Psoas muscle (tissue), 8 donors: Measurements from ENCODE around the gene EARS2. TPM values are rescaled to one million over a fixed set of nuclear protein-coding genes. Genes with fewer than 3 reads are reported as not detected.

ENCODE experiments used
- ATAC-seq, 4 donors: fragments of 200-7000 bp; cut with Tn5 transposase; one replicate each; pipeline ENCODE4 v1.9.1; 2020; ENCODE audit warnings: moderate library complexity in 3 of 4, mild to moderate bottlenecking in 2 of 4
- DNase-seq, 2 donors: peaks; one replicate each; pipeline ENCODE4 v3.0.0-alpha.2; 2020
- H3K27ac ChIP-seq: fragments of 200-600 bp; one replicate; pipeline ENCODE4 v1.8.0; 2022
- H3K27me3 ChIP-seq, 3 donors: fragments of 200-600 bp in 1 of 3; one replicate each; pipeline versions ENCODE4 v1.6.1 to v1.8.0; 2013 to 2022; ENCODE audit warnings: low read length in 2 of 3, mild to moderate bottlenecking in 2 of 3, moderate library complexity in 1 of 3; ENCODE audit not compliant: insufficient read depth in 3 of 3
- H3K36me3 ChIP-seq, 2 donors: fragments of 200-600 bp in 1 of 2; one replicate each; pipeline versions ENCODE4 v1.6.1 to v1.8.0; 2013 to 2022; ENCODE audit warnings: low read depth in 1 of 2, mild to moderate bottlenecking in 1 of 2, moderate library complexity in 1 of 2; ENCODE audit not compliant: insufficient read depth in 1 of 2
- H3K4me1 ChIP-seq: fragments of 200-600 bp; one replicate; pipeline ENCODE4 v1.8.0; 2022
- H3K4me3 ChIP-seq: fragments of 200-600 bp; one replicate; pipeline ENCODE4 v1.8.0; 2022; ENCODE audit warnings: mild to moderate bottlenecking
- H3K9me3 ChIP-seq: fragments of 200-600 bp; one replicate; pipeline ENCODE4 v1.8.0; 2022
- whole genome bisulfite sequencing, 3 donors: extraction: QIAGEN DNeasy Blood & Tissue Kit; methylation state at CpG; one replicate each; pipeline versions ENCODE4 v1.1.6 to v1.1.7; 2013; 5-methylcytosine and 5-hydroxymethylcytosine counted together
- intact Hi-C, 2 donors: fragments of 100-400 bp; cut with DNase I; formaldehyde crosslinking; loops; one replicate each; pipeline versions ENCODE4 v1.11.0 to v1.14.2; 2022
- polyA plus RNA-seq, 3 donors: library from polyadenylated mRNA; stranded (reverse); fragments of 200-250 nt; gene quantifications; one replicate each; pipeline ENCODE4 v1.2.3, GENCODE V29; 2013
- total RNA-seq, 4 donors: library from RNA; stranded (reverse); fragmentation: NEBNext Ultra II Directional in 2 of 4; extraction: Animal tissue kit (Norgen Biotek cat#: 25700) in 2 of 4; gene quantifications; one replicate each; pipeline versions ENCODE4 v1.2.1 to v1.2.4, GENCODE V29; 2021 to 2023
- TF ChIP-seq, protein P1 (sequence below): fragments of 200-600 bp; IDR thresholded peaks from one replicate; pipeline ENCODE4 v1.8.0; 2022; ENCODE audit warnings: antibody characterized with exemption
- donor health status: healthy with polysubstance abuse.
- donor health status: DM: no; HTN: no; CAD: no; lungs with moderate emphysema.
- donor health status: Bipolar disorder and iron deficiency.
- donor health status: healthy.
- donor health status: DM: yes; HTN: yes; CAD: no.
- donor health status: DM: no; HTN: no; CAD: no.
- donor health status: DM: no; HTN: no; CAD: no.
- donor health status: DM: yes; HTN: yes; CAD: no.

EARS2 gene
- total and polyA plus RNA-seq, 7 donors = 12.1 to 28.3 (median 19.8) TPM

DNA sequence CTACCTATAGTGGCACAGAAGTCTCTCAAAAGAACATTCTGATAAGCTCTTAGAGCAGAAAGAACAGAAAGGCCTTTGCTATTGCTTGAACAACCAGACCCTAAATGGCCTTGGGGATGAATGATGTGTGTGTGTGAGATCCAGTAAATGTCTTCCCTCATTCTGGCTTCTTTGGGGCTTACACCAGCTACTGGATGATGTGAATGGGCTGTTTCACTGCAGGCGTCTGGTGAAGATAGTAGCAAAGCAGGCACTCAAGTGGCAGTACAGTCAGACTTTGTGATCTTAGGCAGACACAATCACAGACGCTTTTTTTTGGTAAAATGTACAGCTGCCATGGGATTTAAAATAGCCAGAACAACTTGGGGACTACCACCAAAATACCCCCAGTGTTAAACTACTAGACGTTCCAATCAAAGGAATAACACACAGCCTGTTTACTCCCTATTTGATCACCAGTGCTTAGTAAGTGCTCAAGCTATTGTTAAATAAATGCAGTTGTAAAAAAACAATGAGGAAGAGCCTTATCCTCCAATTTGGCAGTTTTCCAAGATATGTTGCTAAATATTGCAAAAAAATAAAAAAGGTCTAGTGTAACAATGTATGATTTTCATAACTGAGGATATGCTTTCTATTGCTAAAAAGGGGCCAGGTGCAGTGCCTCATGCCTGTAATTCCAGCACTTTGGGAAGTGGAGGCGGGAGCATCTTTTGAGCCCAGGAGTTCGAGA is 21.1 kb upstream of the EARS2 start:
- H3K36me3 ChIP-seq = peaks cover 8 to 89% of the 10 kb centered on the region in 2 donors
- no peaks in the 10 kb centered on the region for H3K9me3 ChIP-seq
- 65 to 66% (median 66%) methylated on average over 5 of the region's 5 CpGs for WGBS, 3 donors
- H3K27ac ChIP-seq = no peak overlapping the region
- no peak overlapping the region for H3K4me3 ChIP-seq
- DNase-seq (no peak), ATAC-seq (no peak)
- TF ChIP-seq, protein P1, sequence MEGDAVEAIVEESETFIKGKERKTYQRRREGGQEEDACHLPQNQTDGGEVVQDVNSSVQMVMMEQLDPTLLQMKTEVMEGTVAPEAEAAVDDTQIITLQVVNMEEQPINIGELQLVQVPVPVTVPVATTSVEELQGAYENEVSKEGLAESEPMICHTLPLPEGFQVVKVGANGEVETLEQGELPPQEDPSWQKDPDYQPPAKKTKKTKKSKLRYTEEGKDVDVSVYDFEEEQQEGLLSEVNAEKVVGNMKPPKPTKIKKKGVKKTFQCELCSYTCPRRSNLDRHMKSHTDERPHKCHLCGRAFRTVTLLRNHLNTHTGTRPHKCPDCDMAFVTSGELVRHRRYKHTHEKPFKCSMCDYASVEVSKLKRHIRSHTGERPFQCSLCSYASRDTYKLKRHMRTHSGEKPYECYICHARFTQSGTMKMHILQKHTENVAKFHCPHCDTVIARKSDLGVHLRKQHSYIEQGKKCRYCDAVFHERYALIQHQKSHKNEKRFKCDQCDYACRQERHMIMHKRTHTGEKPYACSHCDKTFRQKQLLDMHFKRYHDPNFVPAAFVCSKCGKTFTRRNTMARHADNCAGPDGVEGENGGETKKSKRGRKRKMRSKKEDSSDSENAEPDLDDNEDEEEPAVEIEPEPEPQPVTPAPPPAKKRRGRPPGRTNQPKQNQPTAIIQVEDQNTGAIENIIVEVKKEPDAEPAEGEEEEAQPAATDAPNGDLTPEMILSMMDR = no peak
- intact Hi-C loops = no loop called here
- peaks cover 8% of the 10 kb centered on the region for H3K4me1 ChIP-seq
- H3K27me3 ChIP-seq = no peaks in the 10 kb centered on the region

DNA sequence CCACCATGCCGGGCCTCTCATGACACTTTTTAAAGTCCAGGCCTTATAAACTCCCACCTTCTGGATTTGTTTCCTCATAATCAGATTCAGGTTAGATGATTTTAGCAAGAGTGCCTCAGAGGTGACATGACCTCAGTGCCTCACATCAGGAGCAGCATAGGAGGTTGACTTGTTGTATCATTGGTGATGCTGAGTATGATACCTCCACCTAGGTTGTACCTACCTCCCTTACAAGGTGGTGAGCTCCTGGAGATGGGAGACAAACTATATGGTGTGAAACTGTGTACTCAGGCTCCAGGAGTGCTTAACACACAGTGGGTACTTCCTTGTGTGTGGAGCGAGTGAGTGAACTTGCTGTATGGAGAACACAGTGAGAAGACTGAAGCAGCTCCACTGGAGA is 20.3 kb upstream of the EARS2 start:
- DNase-seq (no peak), ATAC-seq (no peak)
- Histone ChIP-seq H3K27me3 (no peaks in the 10 kb centered on the region), H3K4me3 (no peak overlapping the region), H3K27ac (no peak overlapping the region), H3K4me1 (peaks cover 15% of the 10 kb centered on the region), H3K36me3 (peaks cover 8 to 97% of the 10 kb centered on the region in 2 donors), H3K9me3 (no peaks in the 10 kb centered on the region)
- intact Hi-C loops = no loop called here
- WGBS, 3 donors = 84 to 89% (median 85%) methylated on average over 2 of the region's 2 CpGs
- TF ChIP-seq, protein P1 = no peak

DNA sequence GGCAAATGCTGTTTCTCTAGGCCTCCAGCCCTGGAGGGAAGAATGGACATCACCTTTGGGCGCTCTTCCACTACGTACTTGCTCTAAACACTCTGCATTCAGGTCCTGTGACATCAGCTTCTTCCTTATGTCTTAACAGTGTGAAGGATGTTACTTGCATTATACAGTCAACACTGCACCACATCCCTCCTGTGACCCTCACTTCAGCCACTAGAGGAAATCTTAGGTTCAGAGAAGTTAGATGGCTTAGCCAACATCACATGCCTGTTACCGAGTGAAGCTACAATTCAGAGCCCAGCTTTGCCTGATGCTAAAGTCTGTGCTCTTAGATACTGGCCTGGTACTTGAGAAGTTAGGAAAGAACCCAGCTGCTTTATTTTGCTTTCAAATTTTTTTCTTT is 18.7 kb upstream of the EARS2 start:
- H3K27ac ChIP-seq = no peak overlapping the region
- peaks cover 9 to 96% of the 10 kb centered on the region in 2 donors for H3K36me3 ChIP-seq
- TF ChIP-seq, protein P1 = no peak

DNA sequence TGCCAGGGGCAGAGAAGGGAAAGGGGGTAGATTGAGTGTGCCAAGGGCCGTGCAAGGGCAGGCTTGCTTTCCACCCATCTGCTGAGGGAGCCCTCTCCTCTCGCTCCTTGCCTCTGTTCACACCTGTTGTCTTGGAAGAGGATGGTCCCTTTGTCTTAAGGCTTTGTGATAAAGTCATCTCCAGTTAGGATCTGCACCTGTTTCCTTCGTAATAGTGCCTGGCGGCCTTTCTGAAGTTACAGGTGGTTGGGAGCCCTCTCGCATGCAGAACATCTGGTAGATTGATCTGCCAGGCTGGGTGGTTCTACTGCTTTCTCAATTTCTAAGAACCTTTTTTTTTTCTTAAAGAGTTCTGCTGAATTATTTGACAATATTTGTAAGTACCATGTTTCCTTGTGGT is 16.7 kb upstream of the EARS2 start:
- Histone ChIP-seq H3K27ac (peak overlapping the region; percentile 67), H3K27me3 (no peaks in the 10 kb centered on the region), H3K9me3 (no peaks in the 10 kb centered on the region), H3K4me3 (no peak overlapping the region), H3K4me1 (peaks cover 15% of the 10 kb centered on the region), H3K36me3 (peaks cover 12 to 96% of the 10 kb centered on the region in 2 donors)
- DNase-seq = no peak
- TF ChIP-seq, protein P1 = no peak
- WGBS, 3 donors = 33 to 56% (median 39%) methylated on average over 5 of the region's 5 CpGs
- peak in 1 of 4 donors; percentile 6 for ATAC-seq
- intact Hi-C loops = no loop called here

More for the DNA sequence above, 18.7 kb upstream of the EARS2 start:
- intact Hi-C loops = no loop called here
- H3K27me3 ChIP-seq = no peaks in the 10 kb centered on the region
- H3K4me1 ChIP-seq = peaks cover 15% of the 10 kb centered on the region
- ATAC-seq = no peak
- no peak overlapping the region for H3K4me3 ChIP-seq
- H3K9me3 ChIP-seq = no peaks in the 10 kb centered on the region
- DNase-seq = no peak
- WGBS, 3 donors = 84 to 86% (median 85%) methylated on average over 3 of the region's 3 CpGs
